ENCODE measurements around the gene PPA1.

DNA sequence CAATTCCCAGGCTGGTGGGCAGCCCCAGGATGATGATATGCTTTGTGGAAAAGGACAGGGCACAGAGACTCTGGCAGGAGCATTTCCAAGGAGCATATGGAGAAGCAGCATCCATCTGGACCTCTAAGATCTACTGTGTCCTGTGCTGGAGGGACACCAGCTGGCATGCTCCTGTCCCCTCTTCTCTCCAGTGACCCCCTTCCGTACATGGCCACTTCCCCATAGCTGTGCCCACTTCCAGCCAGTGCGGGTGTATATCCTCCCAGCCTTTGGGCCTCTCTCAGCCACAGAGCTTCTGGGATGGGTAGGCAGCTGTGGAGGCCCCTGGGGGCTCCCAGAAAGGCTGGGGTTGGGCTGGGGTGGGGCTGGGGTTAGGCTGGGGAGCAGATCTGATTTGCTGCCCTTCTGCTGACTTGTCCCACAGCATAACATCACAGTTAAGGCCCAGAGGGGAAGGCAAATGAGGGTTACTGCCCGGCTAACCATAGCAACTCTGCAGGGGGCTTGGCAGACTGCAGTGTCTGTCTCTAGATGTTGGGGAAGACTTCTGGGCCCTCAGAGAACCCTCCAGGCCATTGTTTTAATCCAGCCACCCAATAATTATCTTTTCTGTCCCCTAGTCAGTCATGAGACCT, 44.3 kb upstream of the PPA1 start:
- TF ChIP-seq NFYB (CRISPR knock-in tag; conservative IDR thresholded peaks at IDR 0.05; ENCODE audit: low read depth) (no peak), TCF7 (CRISPR knock-in tag; IDR thresholded peaks at IDR 0.05; ENCODE audit: low read depth) (no peak), MXD4 (CRISPR knock-in tag; IDR thresholded peaks at IDR 0.05; ENCODE audit: borderline replicate concordance) (no peak), ZNF317 (CRISPR knock-in tag; IDR thresholded peaks at IDR 0.05; ENCODE audit: borderline replicate concordance, low read depth) (no peak), ZNF121 (CRISPR knock-in tag; IDR thresholded peaks at IDR 0.05) (no peak), ZBTB21 (CRISPR knock-in tag; IDR thresholded peaks at IDR 0.05; ENCODE audit: borderline replicate concordance) (no peak), EMX1 (CRISPR knock-in tag; IDR thresholded peaks at IDR 0.05) (no peak), NR2C2 (CRISPR knock-in tag; IDR thresholded peaks at IDR 0.05) (no peak)
- TF ChIP-seq, protein P1, sequence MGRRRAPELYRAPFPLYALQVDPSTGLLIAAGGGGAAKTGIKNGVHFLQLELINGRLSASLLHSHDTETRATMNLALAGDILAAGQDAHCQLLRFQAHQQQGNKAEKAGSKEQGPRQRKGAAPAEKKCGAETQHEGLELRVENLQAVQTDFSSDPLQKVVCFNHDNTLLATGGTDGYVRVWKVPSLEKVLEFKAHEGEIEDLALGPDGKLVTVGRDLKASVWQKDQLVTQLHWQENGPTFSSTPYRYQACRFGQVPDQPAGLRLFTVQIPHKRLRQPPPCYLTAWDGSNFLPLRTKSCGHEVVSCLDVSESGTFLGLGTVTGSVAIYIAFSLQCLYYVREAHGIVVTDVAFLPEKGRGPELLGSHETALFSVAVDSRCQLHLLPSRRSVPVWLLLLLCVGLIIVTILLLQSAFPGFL (CRISPR knock-in tag; IDR thresholded peaks at IDR 0.05; ENCODE audit: borderline replicate concordance) = no peak
- TF ChIP-seq, protein P2, sequence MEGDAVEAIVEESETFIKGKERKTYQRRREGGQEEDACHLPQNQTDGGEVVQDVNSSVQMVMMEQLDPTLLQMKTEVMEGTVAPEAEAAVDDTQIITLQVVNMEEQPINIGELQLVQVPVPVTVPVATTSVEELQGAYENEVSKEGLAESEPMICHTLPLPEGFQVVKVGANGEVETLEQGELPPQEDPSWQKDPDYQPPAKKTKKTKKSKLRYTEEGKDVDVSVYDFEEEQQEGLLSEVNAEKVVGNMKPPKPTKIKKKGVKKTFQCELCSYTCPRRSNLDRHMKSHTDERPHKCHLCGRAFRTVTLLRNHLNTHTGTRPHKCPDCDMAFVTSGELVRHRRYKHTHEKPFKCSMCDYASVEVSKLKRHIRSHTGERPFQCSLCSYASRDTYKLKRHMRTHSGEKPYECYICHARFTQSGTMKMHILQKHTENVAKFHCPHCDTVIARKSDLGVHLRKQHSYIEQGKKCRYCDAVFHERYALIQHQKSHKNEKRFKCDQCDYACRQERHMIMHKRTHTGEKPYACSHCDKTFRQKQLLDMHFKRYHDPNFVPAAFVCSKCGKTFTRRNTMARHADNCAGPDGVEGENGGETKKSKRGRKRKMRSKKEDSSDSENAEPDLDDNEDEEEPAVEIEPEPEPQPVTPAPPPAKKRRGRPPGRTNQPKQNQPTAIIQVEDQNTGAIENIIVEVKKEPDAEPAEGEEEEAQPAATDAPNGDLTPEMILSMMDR (IDR thresholded peaks at IDR 0.05) = no peak
- TF ChIP-seq, protein P3, sequence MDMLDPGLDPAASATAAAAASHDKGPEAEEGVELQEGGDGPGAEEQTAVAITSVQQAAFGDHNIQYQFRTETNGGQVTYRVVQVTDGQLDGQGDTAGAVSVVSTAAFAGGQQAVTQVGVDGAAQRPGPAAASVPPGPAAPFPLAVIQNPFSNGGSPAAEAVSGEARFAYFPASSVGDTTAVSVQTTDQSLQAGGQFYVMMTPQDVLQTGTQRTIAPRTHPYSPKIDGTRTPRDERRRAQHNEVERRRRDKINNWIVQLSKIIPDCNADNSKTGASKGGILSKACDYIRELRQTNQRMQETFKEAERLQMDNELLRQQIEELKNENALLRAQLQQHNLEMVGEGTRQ (CRISPR knock-in tag; IDR thresholded peaks at IDR 0.05) = no peak
- TF ChIP-seq, protein P4, sequence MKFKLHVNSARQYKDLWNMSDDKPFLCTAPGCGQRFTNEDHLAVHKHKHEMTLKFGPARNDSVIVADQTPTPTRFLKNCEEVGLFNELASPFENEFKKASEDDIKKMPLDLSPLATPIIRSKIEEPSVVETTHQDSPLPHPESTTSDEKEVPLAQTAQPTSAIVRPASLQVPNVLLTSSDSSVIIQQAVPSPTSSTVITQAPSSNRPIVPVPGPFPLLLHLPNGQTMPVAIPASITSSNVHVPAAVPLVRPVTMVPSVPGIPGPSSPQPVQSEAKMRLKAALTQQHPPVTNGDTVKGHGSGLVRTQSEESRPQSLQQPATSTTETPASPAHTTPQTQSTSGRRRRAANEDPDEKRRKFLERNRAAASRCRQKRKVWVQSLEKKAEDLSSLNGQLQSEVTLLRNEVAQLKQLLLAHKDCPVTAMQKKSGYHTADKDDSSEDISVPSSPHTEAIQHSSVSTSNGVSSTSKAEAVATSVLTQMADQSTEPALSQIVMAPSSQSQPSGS (CRISPR knock-in tag; IDR thresholded peaks at IDR 0.05; ENCODE audit: borderline replicate concordance, low read depth) = no peak
